ENCODE measurements around the gene COQ3.

- TF ChIP-seq GATA3 (IDR thresholded peaks at IDR 0.05; ENCODE audit: low read depth, low read length) (no peak), GATA2 (IDR thresholded peaks at IDR 0.05; ENCODE audit: low read depth, low read length) (no peak)
These were observed 47.4 kb downstream of the COQ3 start for GRCh38 chr6:99346595-99346994.

Data from SH-SY5Y (cell line).